ENCODE data around the gene ARHGDIB. TPM values are rescaled to one million over a fixed set of nuclear protein-coding genes. Genes with fewer than 3 reads are reported as not detected.

ARHGDIB gene
- total and polyA plus RNA-seq, 2 of the 13 experiments (the other 11 are each of a cell fraction or from before 2014, with no cell fraction given) = 0.11 to 0.87 TPM

DNA sequence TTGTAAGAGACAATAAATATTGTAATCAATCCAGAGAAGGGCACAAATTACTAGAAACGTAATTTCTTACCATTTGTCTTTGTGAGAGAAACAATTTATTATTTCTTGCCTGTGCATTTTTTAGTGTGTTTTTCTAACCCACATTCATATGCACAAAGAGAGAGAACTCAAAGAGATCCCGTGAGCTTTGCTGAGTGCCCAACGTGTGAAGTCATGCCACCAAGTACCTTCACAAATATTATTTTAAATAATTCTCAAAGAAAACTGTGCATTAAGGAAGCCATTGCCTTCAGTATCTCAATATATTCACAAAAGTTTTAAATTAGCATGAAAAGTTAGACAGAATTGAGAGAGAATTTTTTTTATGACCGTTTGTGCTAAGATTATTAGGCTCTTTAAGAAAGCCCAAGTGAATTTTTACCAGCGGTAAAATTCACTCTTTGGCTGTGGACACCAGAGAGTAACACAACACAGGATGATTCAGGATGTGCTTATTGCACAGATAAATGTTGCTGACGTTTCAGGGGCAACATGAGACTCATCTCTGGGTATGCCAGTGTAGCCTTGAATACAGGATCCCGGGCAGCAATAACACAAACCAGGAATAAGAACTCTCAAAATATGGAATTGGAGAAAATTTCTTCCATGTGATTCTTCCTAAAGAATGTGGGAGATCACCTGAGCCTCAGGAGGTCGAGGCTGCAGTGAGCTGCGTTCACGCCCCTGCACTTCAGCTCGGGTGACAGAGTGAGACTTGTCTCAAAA lies 2.9 kb downstream of the ARHGDIB start (continued):
- TF ChIP-seq TAF15 (IDR thresholded peaks at IDR 0.05; ENCODE audit: low read depth, low read length, poor library complexity, severe bottlenecking) = no peak

DNA sequence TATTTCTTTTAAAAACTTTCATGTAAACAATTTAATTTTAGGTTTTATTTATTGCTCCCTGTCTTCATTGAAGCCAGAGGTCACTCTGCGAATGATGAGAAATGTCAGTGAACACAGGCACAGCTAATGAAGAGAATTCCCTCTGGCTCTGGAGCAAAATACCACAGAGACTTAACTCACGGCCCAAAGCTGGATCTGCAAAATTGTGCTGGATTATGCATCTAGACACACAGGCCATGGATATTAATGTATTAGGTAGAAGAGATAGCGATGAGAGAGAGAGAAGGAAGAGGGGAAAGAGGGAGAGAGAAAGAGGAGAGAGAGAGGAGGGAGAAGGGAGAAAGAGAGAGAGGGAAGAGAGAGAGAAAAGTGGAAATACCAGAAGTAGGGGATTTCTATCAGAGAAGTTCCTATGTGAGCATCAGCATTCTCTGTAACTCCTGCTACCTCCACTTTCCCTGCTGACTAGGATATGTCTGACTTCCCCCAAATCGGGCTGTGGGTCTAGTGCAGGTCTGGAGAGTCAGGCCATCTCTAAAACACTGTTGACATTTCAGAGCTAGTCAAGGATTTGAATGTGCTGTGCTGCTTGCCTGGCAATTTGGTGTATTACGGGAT lies 3.7 kb downstream of the ARHGDIB start:
- WGBS (ENCODE audit: low lambda C conversion rate) = 42% methylated on average over 5 of the region's 5 CpGs
- Histone ChIP-seq H3K79me2 (ENCODE audit: insufficient read depth, low read length) (no peaks in the 10 kb centered on the region), H3K27ac (ENCODE audit: extremely low read length, insufficient read depth, low read length) (no peak overlapping the region), H3K4me3 (replicated peaks in 1 of 3; ENCODE audit: insufficient read depth in 1 of 3, low read depth in 2 of 3, low read length in 3 of 3) (no peak overlapping the region), H3K36me3 (replicated peaks in 1 of 2; ENCODE audit: control insufficient read depth in 1 of 2, insufficient read depth in 2 of 2, low read length in 2 of 2) (no peaks in the 10 kb centered on the region), H3K4me1 (ENCODE audit: insufficient read depth, low read length) (0 out of 2 replicates have a peak, but pooled peaks cover under 1% of the 10 kb centered on the region), H3K9me3 (ENCODE audit: low read length) (no peaks in the 10 kb centered on the region), H3K9ac (ENCODE audit: insufficient read depth, low read depth, low read length) (no peak overlapping the region), H3K4me2 (ENCODE audit: low read depth, low read length) (no peak overlapping the region), H3K27me3 (ENCODE audit: control insufficient read depth in 1 of 2, insufficient read depth in 2 of 2, low read length in 2 of 2) (no peaks in the 10 kb centered on the region), H4K20me1 (ENCODE audit: insufficient read depth, low read length) (no peaks in the 10 kb centered on the region), H2AFZ (ENCODE audit: low read length) (no peak overlapping the region)
- ChIA-PET POLR2A (no interaction called here), CTCF (ENCODE audit: low intra/inter-chr PET ratio, low total read pairs) (no interaction called here)
- BruUV-seq (replicated peaks) = no TSS peak
- intact Hi-C loops (cut with micrococcal nuclease; ENCODE audit: unreplicated experiment) (no loop called here), in situ Hi-C loops (cut with HindIII; ENCODE audit: extremely low pct_ligation_motif_present, low pct_unique_long_range_greater_than_20kb) (no loop called here)
- FAIRE-seq = no peak
- ATAC-seq = no peak
- no peak for TF ChIP-seq DPF2 (CRISPR knock-in tag; IDR thresholded peaks at IDR 0.05; ENCODE audit: borderline replicate concordance, low read depth)
- TF ChIP-seq DR1 (CRISPR knock-in tag; IDR thresholded peaks at IDR 0.05) = no peak
- no peak for TF ChIP-seq ZBTB7A (CRISPR knock-in tag; IDR thresholded peaks at IDR 0.05)
- no peak for TF ChIP-seq EZH2 (conservative IDR thresholded peaks at IDR 0.05; ENCODE audit: low read depth, low read length)
- TF ChIP-seq JDP2 (CRISPR knock-in tag; IDR thresholded peaks at IDR 0.05; ENCODE audit: borderline replicate concordance) = no peak
- TF ChIP-seq ZNF12 (CRISPR knock-in tag; IDR thresholded peaks at IDR 0.05) = no peak
- TF ChIP-seq ZNF121 (CRISPR knock-in tag; IDR thresholded peaks at IDR 0.05) = no peak
- no peak for TF ChIP-seq WIZ (CRISPR knock-in tag; IDR thresholded peaks at IDR 0.05)
- TF ChIP-seq, protein P1, sequence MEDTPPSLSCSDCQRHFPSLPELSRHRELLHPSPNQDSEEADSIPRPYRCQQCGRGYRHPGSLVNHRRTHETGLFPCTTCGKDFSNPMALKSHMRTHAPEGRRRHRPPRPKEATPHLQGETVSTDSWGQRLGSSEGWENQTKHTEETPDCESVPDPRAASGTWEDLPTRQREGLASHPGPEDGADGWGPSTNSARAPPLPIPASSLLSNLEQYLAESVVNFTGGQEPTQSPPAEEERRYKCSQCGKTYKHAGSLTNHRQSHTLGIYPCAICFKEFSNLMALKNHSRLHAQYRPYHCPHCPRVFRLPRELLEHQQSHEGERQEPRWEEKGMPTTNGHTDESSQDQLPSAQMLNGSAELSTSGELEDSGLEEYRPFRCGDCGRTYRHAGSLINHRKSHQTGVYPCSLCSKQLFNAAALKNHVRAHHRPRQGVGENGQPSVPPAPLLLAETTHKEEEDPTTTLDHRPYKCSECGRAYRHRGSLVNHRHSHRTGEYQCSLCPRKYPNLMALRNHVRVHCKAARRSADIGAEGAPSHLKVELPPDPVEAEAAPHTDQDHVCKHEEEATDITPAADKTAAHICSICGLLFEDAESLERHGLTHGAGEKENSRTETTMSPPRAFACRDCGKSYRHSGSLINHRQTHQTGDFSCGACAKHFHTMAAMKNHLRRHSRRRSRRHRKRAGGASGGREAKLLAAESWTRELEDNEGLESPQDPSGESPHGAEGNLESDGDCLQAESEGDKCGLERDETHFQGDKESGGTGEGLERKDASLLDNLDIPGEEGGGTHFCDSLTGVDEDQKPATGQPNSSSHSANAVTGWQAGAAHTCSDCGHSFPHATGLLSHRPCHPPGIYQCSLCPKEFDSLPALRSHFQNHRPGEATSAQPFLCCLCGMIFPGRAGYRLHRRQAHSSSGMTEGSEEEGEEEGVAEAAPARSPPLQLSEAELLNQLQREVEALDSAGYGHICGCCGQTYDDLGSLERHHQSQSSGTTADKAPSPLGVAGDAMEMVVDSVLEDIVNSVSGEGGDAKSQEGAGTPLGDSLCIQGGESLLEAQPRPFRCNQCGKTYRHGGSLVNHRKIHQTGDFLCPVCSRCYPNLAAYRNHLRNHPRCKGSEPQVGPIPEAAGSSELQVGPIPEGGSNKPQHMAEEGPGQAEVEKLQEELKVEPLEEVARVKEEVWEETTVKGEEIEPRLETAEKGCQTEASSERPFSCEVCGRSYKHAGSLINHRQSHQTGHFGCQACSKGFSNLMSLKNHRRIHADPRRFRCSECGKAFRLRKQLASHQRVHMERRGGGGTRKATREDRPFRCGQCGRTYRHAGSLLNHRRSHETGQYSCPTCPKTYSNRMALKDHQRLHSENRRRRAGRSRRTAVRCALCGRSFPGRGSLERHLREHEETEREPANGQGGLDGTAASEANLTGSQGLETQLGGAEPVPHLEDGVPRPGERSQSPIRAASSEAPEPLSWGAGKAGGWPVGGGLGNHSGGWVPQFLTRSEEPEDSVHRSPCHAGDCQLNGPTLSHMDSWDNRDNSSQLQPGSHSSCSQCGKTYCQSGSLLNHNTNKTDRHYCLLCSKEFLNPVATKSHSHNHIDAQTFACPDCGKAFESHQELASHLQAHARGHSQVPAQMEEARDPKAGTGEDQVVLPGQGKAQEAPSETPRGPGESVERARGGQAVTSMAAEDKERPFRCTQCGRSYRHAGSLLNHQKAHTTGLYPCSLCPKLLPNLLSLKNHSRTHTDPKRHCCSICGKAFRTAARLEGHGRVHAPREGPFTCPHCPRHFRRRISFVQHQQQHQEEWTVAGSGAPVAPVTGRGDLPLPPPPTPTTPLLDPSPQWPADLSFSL (CRISPR knock-in tag; IDR thresholded peaks at IDR 0.05) = no peak
- no peak for TF ChIP-seq SP4 (CRISPR knock-in tag; IDR thresholded peaks at IDR 0.05)
- no peak for TF ChIP-seq FOSL2 (CRISPR knock-in tag; IDR thresholded peaks at IDR 0.05)
- TF ChIP-seq MXI1 (IDR thresholded peaks at IDR 0.05; ENCODE audit: borderline replicate concordance, low read depth, low read length) = no peak
- TF ChIP-seq, protein P2, sequence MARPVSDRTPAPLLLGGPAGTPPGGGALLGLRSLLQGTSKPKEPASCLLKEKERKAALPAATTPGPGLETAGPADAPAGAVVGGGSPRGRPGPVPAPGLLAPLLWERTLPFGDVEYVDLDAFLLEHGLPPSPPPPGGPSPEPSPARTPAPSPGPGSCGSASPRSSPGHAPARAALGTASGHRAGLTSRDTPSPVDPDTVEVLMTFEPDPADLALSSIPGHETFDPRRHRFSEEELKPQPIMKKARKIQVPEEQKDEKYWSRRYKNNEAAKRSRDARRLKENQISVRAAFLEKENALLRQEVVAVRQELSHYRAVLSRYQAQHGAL (CRISPR knock-in tag; IDR thresholded peaks at IDR 0.05; ENCODE audit: not compliant biosample characterization) = no peak
- no peak for TF ChIP-seq ZNF326 (CRISPR knock-in tag; IDR thresholded peaks at IDR 0.05; ENCODE audit: borderline replicate concordance)
- no peak for TF ChIP-seq ZSCAN22 (CRISPR knock-in tag; IDR thresholded peaks at IDR 0.05)
- DNase-seq (ENCODE audit: low spot score) = no peak

All from HepG2 (cell line).